K562 (cell line): ENCODE results near the gene ISYNA1. TPM values are rescaled to one million over a fixed set of nuclear protein-coding genes. Genes with fewer than 3 reads are reported as not detected.

ENCODE experiments used
- ATAC-seq: fragments of 200-7000 bp; cut with Tn5 transposase; 3 replicates; pipeline ENCODE4 v1.9.1; 2020; ENCODE audit warnings: moderate library complexity
- BruUV-seq: library from RNA; stranded (reverse); fragments of 400-500 nt; replicated peaks from 2 replicates; lab custom pipeline; 2021; lab: Mats Ljungman, UMichigan
- CTCF ChIA-PET: fragments of 300-600 bp; formaldehyde crosslinking; extraction: SDS; loops from one replicate; lab custom pipeline; 2021; ENCODE audit warnings: low intra/inter-chr PET ratio; lab: Yijun Ruan, JAX
- POLR2A ChIA-PET: fragments of 300-600, 350-650 bp; sonication (Branson Sonifier 250); formaldehyde crosslinking; extraction: SDS; loops from one replicate; lab custom pipeline; 2021; ENCODE audit warnings: antibody characterized with exemption, inconsistent platforms; lab: Yijun Ruan, JAX
- DNase-seq, 4 experiments: peaks; one replicate each; pipeline versions ENCODE4 v3.0.0 to v3.0.0-alpha.2; 2011 to 2018; ENCODE audit warnings: low spot score in 3 of 4, mixed read lengths in 3 of 4; ENCODE audit errors: extremely low read depth in 1 of 4
- FAIRE-seq: peaks from 2 replicates; lab custom pipeline; 2011; peaks lifted over from hg19 to GRCh38; lab: Jason Lieb, UNC
- H2AFZ ChIP-seq: 2 replicates; pipeline ENCODE4 v1.6.0; 2011; ENCODE audit warnings: low read depth, low read length, control low read depth, inconsistent platforms
- H3K27ac ChIP-seq: fragments of 200-600 bp; 3 replicates; pipeline ENCODE4 v1.8.0; 2011; ENCODE audit warnings: low read depth, mild to moderate bottlenecking, control low read depth, inconsistent platforms, low read length, moderate library complexity, mixed read lengths; ENCODE audit errors: extremely low read depth
- H3K27me3 ChIP-seq, 2 experiments: fragments of 300-600 bp in 1 of 2; 2 replicates in 1 of 2; 3 replicates in 1 of 2; pipeline versions ENCODE4 v1.6.0 to v1.8.0; 2011; ENCODE audit warnings: inconsistent platforms in 2 of 2, low read length in 2 of 2, mild to moderate bottlenecking in 1 of 2, mixed read lengths in 1 of 2, moderate library complexity in 1 of 2; ENCODE audit not compliant: control insufficient read depth in 2 of 2, insufficient read depth in 2 of 2
- H3K36me3 ChIP-seq: fragments of 300-600 bp; 3 replicates; pipeline ENCODE4 v1.8.0; 2011; ENCODE audit warnings: mild to moderate bottlenecking, low read length, inconsistent platforms; ENCODE audit not compliant: control insufficient read depth, insufficient read depth
- H3K4me1 ChIP-seq, 2 experiments: fragments of 200-600 bp in 1 of 2; replicated peaks in 1 of 2; 2 replicates in 1 of 2; 3 replicates in 1 of 2; pipeline versions ENCODE4 v1.5.1 to v1.8.0; 2011; ENCODE audit warnings: inconsistent platforms in 2 of 2, low read length in 2 of 2, mild to moderate bottlenecking in 1 of 2, mixed read lengths in 1 of 2, moderate library complexity in 1 of 2; ENCODE audit not compliant: control insufficient read depth in 2 of 2, insufficient read depth in 2 of 2
- H3K4me2 ChIP-seq: 2 replicates; pipeline ENCODE4 v1.6.1; 2011; ENCODE audit warnings: low read length, control low read depth, inconsistent platforms, mixed read lengths; ENCODE audit not compliant: insufficient read depth
- H3K4me3 ChIP-seq: fragments of 200-600 bp; sonication (generic), shearing (Covaris generic); 2 replicates; pipeline ENCODE4 v1.5.1; 2016; ENCODE audit warnings: control low read depth, inconsistent platforms
- H3K79me2 ChIP-seq: fragments of 200-600 bp; 3 replicates; pipeline ENCODE4 v1.8.0; 2011; ENCODE audit warnings: low read length, inconsistent platforms; ENCODE audit not compliant: control insufficient read depth, insufficient read depth
- H3K9ac ChIP-seq, 2 experiments: 2 replicates each; pipeline versions ENCODE4 v1.6.0 to v1.6.1; 2011; ENCODE audit warnings: low read depth in 2 of 2, low read length in 2 of 2, control low read depth in 1 of 2, inconsistent platforms in 1 of 2, mild to moderate bottlenecking in 1 of 2, mixed read lengths in 1 of 2; ENCODE audit not compliant: insufficient read depth in 1 of 2
- H3K9me1 ChIP-seq: one replicate; pipeline ENCODE4 v1.6.0; 2011; ENCODE audit warnings: inconsistent platforms, mild to moderate bottlenecking, low read length, moderate library complexity; ENCODE audit not compliant: control insufficient read depth, insufficient read depth
- H3K9me3 ChIP-seq: replicated peaks from 2 replicates; pipeline ENCODE4 v1.5.1; 2011; ENCODE audit warnings: low read depth, low read length, inconsistent platforms; ENCODE audit not compliant: control insufficient read depth, insufficient read depth
- H4K20me1 ChIP-seq: replicated peaks from 2 replicates; pipeline ENCODE4 v1.6.1; 2011; ENCODE audit warnings: low read length, inconsistent platforms, mixed read lengths; ENCODE audit not compliant: control insufficient read depth, insufficient read depth
- ADNP ChIP-seq: fragments of 200-800 bp; sonication (Bioruptor generic); IDR thresholded peaks from 2 replicates; pipeline ENCODE4 v1.6.1; 2016; ENCODE audit warnings: missing genetic modification characterization, missing compliant biosample characterization
- FOXJ2 ChIP-seq: fragments of 200-800 bp; sonication (Bioruptor generic); IDR thresholded peaks from 2 replicates; pipeline ENCODE4 v1.6.1; 2016; ENCODE audit warnings: missing genetic modification characterization, missing compliant biosample characterization
- FOXK1 ChIP-seq: sonication (generic); formaldehyde crosslinking; IDR thresholded peaks from 2 replicates; pipeline ENCODE4 v1.8.0; 2022; ENCODE audit warnings: missing genetic modification reagents, mild to moderate bottlenecking, borderline replicate concordance
- HNRNPLL ChIP-seq: fragments of 200-400 bp; formaldehyde crosslinking; IDR thresholded peaks from 2 replicates; pipeline ENCODE4 v1.6.1; 2017; ENCODE audit warnings: low read length, low read depth, mild to moderate bottlenecking; ENCODE audit not compliant: poor library complexity, severe bottlenecking
- ILF3 ChIP-seq: fragments of 450-650 bp; IDR thresholded peaks from 2 replicates; pipeline ENCODE4 v1.6.1; 2018; ENCODE audit warnings: antibody characterized with exemption, mild to moderate bottlenecking, moderate library complexity, borderline replicate concordance
- KDM1A ChIP-seq, 2 experiments: fragments of 450-650 bp; IDR thresholded peaks; 2 replicates each; pipeline ENCODE4 v1.6.1; 2016; ENCODE audit warnings: mild to moderate bottlenecking in 2 of 2
- MLLT1 ChIP-seq, 2 experiments: fragments of 450-650 bp; IDR thresholded peaks; 2 replicates each; pipeline ENCODE4 v1.6.1; 2016
- POLR2AphosphoS2 ChIP-seq: IDR thresholded peaks from 2 replicates; pipeline ENCODE4 v1.6.1; 2012; ENCODE audit warnings: low read length, improper control_type of control experiment
- PREB ChIP-seq: sonication (generic); formaldehyde crosslinking; IDR thresholded peaks from 2 replicates; pipeline ENCODE4 v1.8.1; 2023; ENCODE audit warnings: mild to moderate bottlenecking, missing genetic modification reagents
- RBM25 ChIP-seq: fragments of 200-400 bp; formaldehyde crosslinking; IDR thresholded peaks from 2 replicates; pipeline ENCODE4 v1.6.1; 2018; ENCODE audit warnings: low read length, low read depth, moderate library complexity; ENCODE audit not compliant: severe bottlenecking
- TBP ChIP-seq: optimal IDR thresholded peaks from 2 replicates; pipeline ENCODE3; 2011; ENCODE audit warnings: low read depth, low read length, improper control_type of control experiment
- TEAD1 ChIP-seq, 2 experiments: fragments of 450-650 bp in 1 of 2; sonication (generic) in 1 of 2; formaldehyde crosslinking; IDR thresholded peaks; 2 replicates each; pipeline versions ENCODE4 v1.4.0 to v1.8.0; 2020 to 2022; ENCODE audit warnings: mild to moderate bottlenecking in 2 of 2, missing genetic modification reagents in 1 of 2
- ZNF121 ChIP-seq: sonication (generic); formaldehyde crosslinking; conservative IDR thresholded peaks from 2 replicates; pipeline ENCODE4 v1.8.0; 2022; ENCODE audit warnings: missing genetic modification reagents
- ZNF384 ChIP-seq: IDR thresholded peaks from 2 replicates; pipeline ENCODE4 v1.6.1; 2012; ENCODE audit warnings: low read depth, low read length, improper control_type of control experiment
- ZNF764 ChIP-seq: fragments of 250-450 bp; sonication (Bioruptor Pico); IDR thresholded peaks from 2 replicates; pipeline ENCODE4 v1.4.0; 2020; ENCODE audit warnings: low read depth, mild to moderate bottlenecking, moderate library complexity
- WGBS: fragments of 100-300 bp; shearing (Covaris generic); methylation state at CpG from one replicate; pipeline ENCODE4 v1.1.6; 2016; ENCODE audit warnings: low coverage, mixed read lengths; ENCODE audit not compliant: insufficient coverage; ENCODE audit errors: missing lambda C conversion rate; 5-methylcytosine and 5-hydroxymethylcytosine counted together
- in situ Hi-C: fragments of 300-500 bp; cut with MboI; formaldehyde crosslinking; loops from 4 replicates; pipeline ENCODE4 v1.15.0; 2018; ENCODE audit warnings: inconsistent platforms, mixed read lengths
- intact Hi-C: fragments of 100-400 bp; cut with micrococcal nuclease; formaldehyde crosslinking; loops from 2 replicates; pipeline ENCODE4 v1.14.2; 2022
- polyA plus RNA-seq, 8 experiments: library from polyadenylated mRNA; depleted of rRNA in 4 of 8; stranded (reverse) in 5 of 8; unstranded in 3 of 8; fragments of >200 nt; fragmentation: Nextera tagmentation in 2 of 8; fragmentation: Illumina TruSeq in 1 of 8; extraction: Ambion mirVana in 2 of 8; extraction: Trizol in 1 of 8; gene quantifications; 2 replicates each; pipeline versions ENCODE4 v1.2.1 to v1.2.3, GENCODE V29; 2011 to 2014; ENCODE audit warnings: inconsistent platforms in 1 of 8, missing spikeins in 1 of 8
- total RNA-seq, 7 experiments: library from RNA; depleted of rRNA in 6 of 7; stranded (reverse); fragments of >200 nt in 6 of 7; fragmentation: Illumina TruSeq in 2 of 7; extraction: Trizol in 2 of 7; gene quantifications; 2 replicates each; pipeline versions ENCODE4 v1.2.1 to v1.2.3, GENCODE V29; 2011 to 2021; ENCODE audit warnings: low replicate concordance in 1 of 7
- TF ChIP-seq, protein P1 (sequence below): sonication (generic); formaldehyde crosslinking; IDR thresholded peaks from 2 replicates; pipeline ENCODE4 v1.8.1; 2023; ENCODE audit warnings: mild to moderate bottlenecking, missing genetic modification reagents, moderate library complexity

The ISYNA1 gene
- total and polyA plus RNA-seq, 9 of the 15 experiments (the other 6 are each of a cell fraction or from before 2014, with no cell fraction given), result 21.8 to 460 (median 93.2) TPM

DNA sequence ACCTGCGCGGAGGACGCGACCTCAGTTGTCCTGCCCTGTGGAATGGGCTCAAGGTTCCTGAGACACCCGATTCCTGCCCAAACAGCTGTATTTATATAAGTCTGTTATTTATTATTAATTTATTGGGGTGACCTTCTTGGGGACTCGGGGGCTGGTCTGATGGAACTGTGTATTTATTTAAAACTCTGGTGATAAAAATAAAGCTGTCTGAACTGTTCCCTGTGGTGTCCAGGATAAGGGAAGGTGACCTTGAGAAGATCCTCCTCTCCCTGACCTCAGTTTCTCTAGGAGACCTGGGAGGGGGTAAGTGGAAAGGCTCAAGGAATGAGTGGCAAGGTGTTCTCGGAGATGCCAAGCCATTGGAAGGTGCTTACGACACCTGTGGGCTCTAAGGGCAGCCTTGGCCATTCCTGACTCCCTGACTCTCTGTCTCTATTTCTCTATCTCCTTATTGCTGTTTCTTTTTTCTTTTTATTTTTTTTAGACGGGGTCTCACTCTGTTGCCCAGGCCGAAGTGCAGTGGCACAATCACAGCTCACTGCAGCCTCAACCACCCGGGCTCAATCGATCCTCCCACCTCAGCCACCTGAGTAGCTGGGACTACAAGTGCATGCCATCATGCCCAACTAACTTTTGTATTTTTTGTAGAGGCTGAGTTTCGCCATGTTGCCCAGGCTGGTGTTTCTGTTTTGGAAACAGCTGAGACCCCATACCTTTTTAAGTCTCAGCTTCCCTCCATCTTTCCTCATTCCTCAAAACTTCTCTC lies 48.8 kb downstream of the ISYNA1 start:
- H3K27me3 ChIP-seq, result no peaks in the 10 kb centered on the region
- FAIRE-seq (no peak), ATAC-seq (no peak), DNase-seq (peak in 1 of 4 experiments; percentile 15)
- CTCF ChIA-PET, result interaction anchor here (1.7 kb wide), 1 partner anchor 30 kb away, joined by 5 read pairs; the partner anchor contains the start of gene SSBP4
- H2AFZ ChIP-seq, result 0 out of 2 replicates have a peak overlapping the region, but pooled peaks have one; percentile 2
- in situ Hi-C loops, result no loop called here
- peaks cover 32% of the 10 kb centered on the region; the same call in 2 of the 3 replicates for H3K36me3 ChIP-seq
- peaks cover 32% of the 10 kb centered on the region for H3K79me2 ChIP-seq
- H3K4me1 ChIP-seq, result peaks cover 17 to 46% of the 10 kb centered on the region in 2 experiments
- POLR2A ChIA-PET, result interaction anchor here (0.6 to 8.1 kb wide), 37 partner anchors 8 to 959 kb away, joined by 3 to 244 read pairs (median 5); partner anchors contain the start of genes JUND, LRRC25, LSM4 and MPV17L2
- peak overlapping the region; percentile 84; the same call in 2 of the 3 replicates for H3K27ac ChIP-seq
- H3K4me2 ChIP-seq, result peak overlapping the region; percentile 94
- peak overlapping the region; percentile 89 for H3K4me3 ChIP-seq
- intact Hi-C loops, result loop anchor here (5.0 kb wide), 1 partner anchor 42 kb away; no protein-coding TSS in a partner anchor
- WGBS, result 79% methylated on average over 13 of the region's 13 CpGs
- H3K9me1 ChIP-seq, result no peaks in the 10 kb centered on the region
- H3K9ac ChIP-seq, result peak overlapping the region; percentile 90 to 93
- H3K9me3 ChIP-seq, result no peaks in the 10 kb centered on the region
- BruUV-seq, result no TSS peak
- H4K20me1 ChIP-seq, result peaks cover 19% of the 10 kb centered on the region
- TF ChIP-seq ILF3, result 0 out of 2 replicates have a peak, but pooled peaks have one; percentile 25
- peak; percentile 40 for TF ChIP-seq RBM25
- TF ChIP-seq, protein P1, sequence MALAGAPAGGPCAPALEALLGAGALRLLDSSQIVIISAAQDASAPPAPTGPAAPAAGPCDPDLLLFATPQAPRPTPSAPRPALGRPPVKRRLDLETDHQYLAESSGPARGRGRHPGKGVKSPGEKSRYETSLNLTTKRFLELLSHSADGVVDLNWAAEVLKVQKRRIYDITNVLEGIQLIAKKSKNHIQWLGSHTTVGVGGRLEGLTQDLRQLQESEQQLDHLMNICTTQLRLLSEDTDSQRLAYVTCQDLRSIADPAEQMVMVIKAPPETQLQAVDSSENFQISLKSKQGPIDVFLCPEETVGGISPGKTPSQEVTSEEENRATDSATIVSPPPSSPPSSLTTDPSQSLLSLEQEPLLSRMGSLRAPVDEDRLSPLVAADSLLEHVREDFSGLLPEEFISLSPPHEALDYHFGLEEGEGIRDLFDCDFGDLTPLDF (CRISPR knock-in tag), result peak; percentile 42; the same call in 1 of the 2 replicates
- TF ChIP-seq TEAD1 (CRISPR knock-in tag; IDR thresholded peaks at IDR 0.05), result 0 out of 4 replicates have a peak, but pooled peaks of 1 of the 2 experiments have one; percentile 1
- TF ChIP-seq MLLT1 (IDR thresholded peaks at IDR 0.05), result 0 out of 4 replicates have a peak, but pooled peaks of 1 of the 2 experiments have one; percentile 18
- TF ChIP-seq ZNF384, result peak; percentile 10; the same call in 1 of the 2 replicates
- 0 out of 2 replicates have a peak, but pooled peaks have one; percentile 29 for TF ChIP-seq FOXK1 (CRISPR knock-in tag)
- 0 out of 2 replicates have a peak, but pooled peaks have one; percentile 17 for TF ChIP-seq FOXJ2
- no peak for TF ChIP-seq TBP
- no peak for TF ChIP-seq PREB (CRISPR knock-in tag)
- no peak for TF ChIP-seq ZNF764
- peak; percentile 64 for TF ChIP-seq ZNF121 (CRISPR knock-in tag)
- no peak for TF ChIP-seq HNRNPLL
- peak; percentile 66; the same call in 1 of the 2 replicates for TF ChIP-seq ADNP (tag)
- peak; percentile 30 to 83; a peak in 3 of 4 replicates for TF ChIP-seq KDM1A (IDR thresholded peaks at IDR 0.05)
- no peak for TF ChIP-seq POLR2AphosphoS2
